Activated CD4-positive, alpha-beta T cell treated with anti-CD3 and anti-CD28 coated beads, Interleukin-2, Interleukin-6, amounts not matched to agents 100 ng/mL and 50 ng/mL, durations not matched to agents 16 hours and 8 hours (primary cell): Measurements from ENCODE around the gene FLT3LG.

Experiments
- DNase-seq: peaks from one replicate; pipeline ENCODE4 v3.0.0-alpha.2; 2020

FLT3LG gene

DNA sequence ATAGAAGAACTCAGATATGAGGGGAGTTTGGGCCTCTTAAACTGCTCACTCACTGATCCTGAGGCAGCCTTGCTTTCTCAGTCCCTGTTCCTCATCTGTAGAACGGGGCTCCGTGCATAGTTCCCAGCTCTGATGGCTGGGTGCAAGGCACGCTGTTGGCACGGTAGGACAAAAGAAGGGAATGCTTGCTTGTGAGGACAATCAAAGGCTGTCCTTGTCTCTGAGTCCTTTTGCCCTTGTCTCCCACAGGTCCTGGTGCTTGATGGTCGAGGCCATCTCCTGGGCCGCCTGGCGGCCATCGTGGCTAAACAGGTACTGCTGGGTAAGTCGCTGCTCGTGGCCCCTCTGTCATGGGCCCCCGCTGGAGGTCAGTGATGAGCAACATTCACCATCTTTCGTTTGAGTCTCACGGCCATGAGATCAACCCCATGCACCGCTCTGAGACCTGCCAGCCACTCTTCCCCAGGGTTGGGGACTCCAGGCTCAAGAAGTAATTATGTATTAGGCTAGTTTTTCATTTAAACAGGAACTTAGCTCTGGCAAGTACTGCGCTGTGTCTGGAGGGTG is 15.7 kb downstream of the FLT3LG start:
- peak; percentile 69 for DNase-seq

DNA sequence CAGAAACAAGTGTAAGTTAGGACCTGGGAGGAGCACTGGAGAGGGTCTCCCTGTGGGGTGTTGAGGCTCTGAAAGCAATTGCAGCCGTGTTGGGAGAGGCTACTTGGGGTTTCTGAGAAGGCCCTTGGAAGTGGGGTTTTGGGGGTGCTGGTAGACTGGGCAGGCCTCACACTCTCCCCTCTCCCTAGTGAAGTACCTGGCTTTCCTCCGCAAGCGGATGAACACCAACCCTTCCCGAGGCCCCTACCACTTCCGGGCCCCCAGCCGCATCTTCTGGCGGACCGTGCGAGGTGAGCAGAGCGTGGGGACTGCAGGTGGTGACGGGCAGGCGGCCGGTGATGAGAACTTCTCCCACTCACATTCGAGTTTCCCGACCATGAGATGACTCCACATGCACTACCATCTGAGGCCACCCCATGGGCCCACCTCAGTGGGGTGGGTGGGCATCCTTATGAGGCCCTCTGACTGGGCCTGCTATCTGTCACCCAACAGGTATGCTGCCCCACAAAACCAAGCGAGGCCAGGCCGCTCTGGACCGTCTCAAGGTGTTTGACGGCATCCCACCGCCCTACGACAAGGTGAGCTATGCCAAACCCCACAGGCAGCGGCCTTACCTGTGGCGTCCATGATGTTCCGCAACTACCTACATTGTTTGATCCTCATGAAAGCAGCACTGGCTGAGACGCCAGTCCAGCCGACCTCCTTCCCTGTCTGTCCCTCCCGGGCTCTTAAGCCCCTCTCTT is 16.4 kb downstream of the FLT3LG start:
- peak; percentile 43 for DNase-seq

- DNase-seq: no peak
Observed at GRCh38 chr19:49491030-49491803, 17.2 kb downstream of the FLT3LG start.

DNA sequence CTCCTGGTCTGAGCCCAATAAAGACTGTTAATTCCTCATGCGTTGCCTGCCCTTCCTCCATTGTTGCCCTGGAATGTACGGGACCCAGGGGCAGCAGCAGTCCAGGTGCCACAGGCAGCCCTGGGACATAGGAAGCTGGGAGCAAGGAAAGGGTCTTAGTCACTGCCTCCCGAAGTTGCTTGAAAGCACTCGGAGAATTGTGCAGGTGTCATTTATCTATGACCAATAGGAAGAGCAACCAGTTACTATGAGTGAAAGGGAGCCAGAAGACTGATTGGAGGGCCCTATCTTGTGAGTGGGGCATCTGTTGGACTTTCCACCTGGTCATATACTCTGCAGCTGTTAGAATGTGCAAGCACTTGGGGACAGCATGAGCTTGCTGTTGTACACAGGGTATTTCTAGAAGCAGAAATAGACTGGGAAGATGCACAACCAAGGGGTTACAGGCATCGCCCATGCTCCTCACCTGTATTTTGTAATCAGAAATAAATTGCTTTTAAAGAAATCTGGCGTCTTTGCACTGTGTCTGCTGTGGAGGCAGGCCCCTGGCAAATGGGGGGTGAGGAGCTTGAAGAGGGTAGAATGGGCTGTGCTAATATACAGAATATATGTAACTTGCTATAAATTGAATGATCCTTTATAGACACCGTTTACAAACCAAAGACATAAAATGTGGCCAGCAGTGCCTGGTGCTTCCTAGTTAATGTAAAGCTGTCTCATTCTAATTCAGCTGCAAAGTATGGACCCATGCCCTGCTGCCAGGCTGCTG is 18.0 kb downstream of the FLT3LG start:
- DNase-seq: peak; percentile 30

DNA sequence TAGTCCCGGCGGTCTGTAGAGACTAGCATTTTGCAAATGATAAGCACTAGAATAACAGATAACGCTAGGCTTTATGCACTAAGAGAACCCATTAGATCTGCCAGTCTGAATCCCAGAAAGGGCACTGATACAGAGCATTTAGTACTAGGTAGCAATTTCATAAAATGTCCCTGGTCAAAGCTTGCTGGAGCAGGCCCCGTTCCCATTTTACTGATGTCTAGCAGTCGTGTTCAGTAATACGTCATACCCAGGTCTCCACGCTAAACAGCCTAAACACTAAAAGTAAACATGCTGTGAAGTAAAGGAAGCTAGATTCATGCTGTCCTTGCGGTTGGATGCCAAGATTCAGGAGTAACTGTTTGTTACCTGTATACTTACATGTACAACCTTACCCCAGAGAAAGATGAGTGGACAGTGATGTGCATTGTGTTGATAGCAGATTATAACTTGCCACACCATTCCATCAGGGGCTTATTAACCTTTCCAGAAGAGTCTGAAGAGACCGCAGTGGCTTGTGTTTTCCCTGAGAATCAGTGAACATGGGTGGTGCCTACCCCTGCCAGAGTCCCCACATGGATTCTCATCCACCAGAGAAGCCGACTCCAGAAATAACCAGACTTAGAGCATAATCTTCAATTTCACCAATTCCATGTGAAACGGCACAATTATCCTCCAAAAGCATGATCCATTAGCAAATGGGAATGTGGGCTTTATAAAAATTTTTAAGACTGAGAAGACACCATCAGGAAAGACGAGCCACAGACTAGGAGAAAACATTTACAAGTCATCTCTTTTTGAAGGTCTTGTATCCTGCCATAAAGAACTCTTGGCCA is 18.8 kb downstream of the FLT3LG start:
- peak; percentile 70 for DNase-seq

- DNase-seq: no peak
Observed at GRCh38 chr19:49496574-49497008, 22.6 kb downstream of the FLT3LG start.

GRCh38 chr19:49497047-49497788 is 23.2 kb downstream of the FLT3LG start:
- DNase-seq: peak; percentile 84

GRCh38 chr19:49497789-49498103 is 23.7 kb downstream of the FLT3LG start:
- DNase-seq: peak; percentile 45

DNA sequence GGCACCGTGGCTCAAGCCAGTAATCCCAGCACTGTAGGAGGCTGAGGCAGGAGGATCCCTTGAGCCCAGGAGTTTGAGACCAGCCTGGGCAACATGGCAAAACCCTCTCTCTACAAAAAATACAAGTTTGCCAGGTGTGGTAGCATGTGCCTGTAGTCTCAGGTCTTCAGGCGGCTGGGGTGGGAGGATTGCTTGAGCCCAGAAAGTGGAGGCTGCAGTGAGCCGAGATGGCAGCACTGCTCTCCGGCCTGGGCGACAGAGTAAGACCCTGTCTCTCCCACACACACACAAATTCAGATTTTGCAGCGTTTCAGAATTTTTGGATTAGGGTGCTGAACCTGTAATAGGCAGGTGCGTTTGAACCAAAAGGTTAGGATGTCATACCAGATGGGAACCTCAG is 24.5 kb downstream of the FLT3LG start:
- DNase-seq: no peak

GRCh38 chr19:49499030-49499670 is 25.1 kb downstream of the FLT3LG start:
- DNase-seq: peak; percentile 63

- DNase-seq: peak; percentile 59
Observed at GRCh38 chr19:49502866-49503581, 29.0 kb downstream of the FLT3LG start.

DNA sequence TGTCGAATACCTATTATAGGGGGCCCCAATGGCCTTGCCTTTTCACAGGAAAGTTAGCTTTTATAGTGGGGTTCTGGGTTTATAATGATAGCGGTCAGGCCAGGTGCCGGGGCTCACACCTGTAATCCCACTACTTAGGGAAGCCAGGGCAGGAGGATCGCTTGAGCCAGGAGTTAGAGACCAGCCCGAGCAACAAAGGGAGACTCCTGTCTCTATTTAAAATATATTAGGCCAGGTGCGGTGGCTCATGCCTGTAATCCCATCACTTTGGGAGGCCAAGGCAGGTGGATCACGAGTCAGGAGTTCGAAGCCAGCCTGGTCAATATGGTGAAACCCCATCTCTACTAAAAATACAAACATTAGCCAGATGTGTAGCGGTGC is 29.6 kb downstream of the FLT3LG start:
- no peak for DNase-seq

DNA sequence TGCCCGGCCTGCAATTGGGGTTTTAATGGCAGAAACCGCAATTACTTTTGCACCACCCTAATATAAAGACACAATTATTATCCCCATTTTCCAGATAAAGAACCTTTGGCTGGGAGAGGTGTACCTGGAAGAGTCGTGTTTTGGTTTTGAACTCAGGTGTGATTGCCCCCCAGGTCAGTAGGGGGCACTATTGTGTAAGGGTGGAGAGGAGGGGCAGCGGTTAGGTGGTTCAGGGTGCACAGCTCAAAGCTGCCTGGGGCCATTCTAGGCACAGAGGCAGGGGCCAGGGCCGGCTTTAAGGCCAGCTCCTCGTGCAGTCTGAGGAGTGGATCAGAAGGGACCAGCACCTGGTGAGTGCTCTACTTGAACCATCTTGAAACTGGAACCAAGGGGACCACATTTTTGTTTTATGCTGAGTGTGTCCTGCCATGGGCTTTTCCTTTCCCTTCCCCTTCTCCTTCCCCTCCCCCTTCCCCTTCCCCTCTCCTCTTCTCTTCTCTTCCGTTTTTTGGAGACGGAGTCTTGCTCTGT is 32.6 kb downstream of the FLT3LG start:
- peak; percentile 88 for DNase-seq

- DNase-seq: no peak
Observed at GRCh38 chr19:49507803-49508494, 33.9 kb downstream of the FLT3LG start.

- no peak for DNase-seq
Observed at GRCh38 chr19:49512970-49513745, 39.1 kb downstream of the FLT3LG start.

DNA sequence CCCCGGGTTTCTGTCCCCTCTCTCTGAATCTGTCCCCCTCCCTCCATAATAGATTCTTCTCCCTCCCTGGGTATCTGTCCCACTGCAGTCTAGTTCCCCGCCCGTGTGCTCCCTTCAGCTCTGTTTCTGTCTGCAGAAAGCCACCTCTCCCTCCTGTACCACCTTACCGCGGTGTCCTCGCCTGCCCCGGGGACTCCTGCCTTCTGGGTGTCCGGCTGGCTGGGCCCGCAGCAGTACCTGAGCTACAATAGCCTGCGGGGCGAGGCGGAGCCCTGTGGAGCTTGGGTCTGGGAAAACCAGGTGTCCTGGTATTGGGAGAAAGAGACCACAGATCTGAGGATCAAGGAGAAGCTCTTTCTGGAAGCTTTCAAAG is 39.7 kb downstream of the FLT3LG start:
- no peak for DNase-seq

DNA sequence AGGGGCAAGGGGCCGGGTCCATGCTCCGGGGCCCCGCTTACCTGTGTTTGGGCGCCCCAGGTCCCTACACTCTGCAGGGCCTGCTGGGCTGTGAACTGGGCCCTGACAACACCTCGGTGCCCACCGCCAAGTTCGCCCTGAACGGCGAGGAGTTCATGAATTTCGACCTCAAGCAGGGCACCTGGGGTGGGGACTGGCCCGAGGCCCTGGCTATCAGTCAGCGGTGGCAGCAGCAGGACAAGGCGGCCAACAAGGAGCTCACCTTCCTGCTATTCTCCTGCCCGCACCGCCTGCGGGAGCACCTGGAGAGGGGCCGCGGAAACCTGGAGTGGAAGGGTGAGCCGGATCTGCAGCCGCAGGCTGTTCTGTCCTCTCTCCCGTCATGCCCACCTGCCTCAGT is 40.1 kb downstream of the FLT3LG start:
- no peak for DNase-seq

- DNase-seq: no peak
Observed at GRCh38 chr19:49515767-49516166, 41.8 kb downstream of the FLT3LG start.

GRCh38 chr19:49518033-49518432 is 44.0 kb downstream of the FLT3LG start:
- DNase-seq: no peak
